Embryonic facial prominence (tissue), 1 donor: Measurements from ENCODE around the gene NEK3.
"Not testable (repeated sequence)": the region's sequence is repeated elsewhere in the genome, so short reads cannot be mapped to it uniquely, and the experiment has no call there.

Experiments used
- DNase-seq: peaks from one replicate; pipeline ENCODE4 v3.0.0-alpha.2; 2016; ENCODE audit errors: extremely low spot score

The NEK3 gene

DNA sequence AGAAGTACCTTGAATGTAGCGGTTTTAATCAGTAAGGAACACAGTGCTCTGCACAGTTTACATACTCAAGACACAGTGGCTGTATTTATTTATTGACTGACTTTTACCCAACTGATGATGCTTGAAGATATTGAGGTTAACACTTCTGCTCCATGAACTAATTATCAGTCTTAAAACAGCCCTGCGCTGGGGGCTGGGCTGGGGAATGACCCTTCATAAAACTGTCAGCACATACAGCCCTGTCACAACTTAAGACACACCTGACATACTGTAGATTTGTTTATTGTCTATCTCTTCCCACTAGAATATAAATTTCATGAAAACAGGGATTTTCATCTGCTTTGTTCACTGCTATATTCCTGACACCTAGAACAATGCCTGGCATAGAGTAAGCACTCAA lies 41.3 kb downstream of the NEK3 start:
- DNase-seq: no peak

DNA sequence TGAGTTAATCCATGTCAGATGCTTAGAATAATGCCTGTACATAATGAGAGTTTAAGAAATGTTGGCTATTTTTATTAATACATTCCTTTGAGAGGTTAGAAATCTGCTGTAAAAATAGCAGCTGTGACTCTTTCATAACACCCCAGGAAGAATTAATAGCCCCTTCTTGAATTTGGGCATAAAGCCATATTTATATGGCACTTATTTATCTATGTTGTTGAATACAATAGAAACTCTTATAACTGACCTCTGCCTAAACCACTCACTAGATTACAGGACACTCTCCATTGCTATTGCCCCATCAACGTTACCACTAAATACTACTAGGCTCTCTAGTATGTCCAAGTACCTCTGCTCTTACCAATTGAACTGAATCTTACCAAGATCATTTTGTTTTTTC lies 46.8 kb downstream of the NEK3 start:
- DNase-seq: no peak

DNA sequence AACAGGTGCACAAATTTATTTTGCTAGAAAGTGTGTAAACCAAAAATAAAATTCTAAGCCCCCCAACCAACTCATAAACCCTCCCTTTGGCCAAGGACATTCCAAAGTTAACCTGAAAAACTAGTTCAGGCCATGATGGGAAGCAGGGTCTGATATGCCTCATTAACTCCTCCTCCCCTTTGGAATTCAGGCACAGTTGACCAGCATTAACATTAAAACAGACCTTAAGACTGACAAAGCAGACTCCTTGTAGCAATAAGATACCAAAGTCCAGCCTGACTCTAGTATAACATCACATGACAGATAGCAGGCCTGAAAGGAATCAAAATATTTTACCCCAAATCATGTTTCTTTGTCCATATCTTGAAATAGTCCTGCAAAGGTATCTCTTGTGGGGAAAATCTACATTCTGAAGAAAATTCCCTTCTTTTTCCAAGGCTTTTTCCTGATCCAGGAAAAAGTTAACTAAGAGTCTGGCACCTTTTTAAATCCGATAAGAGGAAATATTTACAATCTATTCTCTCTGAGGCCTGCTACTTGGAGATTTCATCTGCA lies 50.2 kb downstream of the NEK3 start:
- no peak for DNase-seq

DNA sequence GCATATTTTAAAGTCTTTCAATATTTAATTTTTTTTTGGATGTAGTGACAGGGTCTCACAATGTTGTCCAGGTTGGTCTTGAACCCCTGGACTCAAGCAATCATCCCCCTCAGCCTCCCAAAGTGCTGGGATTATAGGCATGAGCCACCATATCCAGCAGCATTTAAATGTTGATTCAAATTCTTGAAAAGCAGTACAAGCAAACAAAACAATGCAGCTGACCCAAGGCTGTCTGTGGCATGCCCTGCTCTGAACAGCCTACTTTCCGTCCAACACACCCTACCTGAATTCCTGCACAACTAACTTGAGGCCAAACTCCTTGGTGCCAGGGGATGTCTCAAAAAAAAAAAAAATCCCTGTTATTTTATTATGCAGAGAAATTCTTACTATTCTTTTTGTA lies 53.6 kb downstream of the NEK3 start:
- no peak for DNase-seq

DNA sequence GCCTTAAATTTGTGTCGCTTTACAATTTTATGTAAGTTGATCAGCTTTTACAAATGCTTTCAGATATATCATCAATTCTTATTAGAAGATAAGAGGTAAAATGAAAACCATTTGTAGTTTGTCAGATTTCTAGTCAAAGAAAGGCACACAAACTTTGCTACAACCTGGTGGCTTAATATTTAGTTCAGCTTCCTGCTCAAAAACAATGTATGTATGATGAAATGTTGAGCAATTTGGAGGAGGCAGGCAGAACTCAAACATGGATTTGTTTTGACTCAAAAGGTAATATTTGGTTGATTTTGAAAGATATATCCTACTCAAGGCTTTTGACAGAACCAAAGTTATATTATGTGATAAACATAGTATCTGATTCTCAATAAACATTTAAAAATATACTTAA lies 54.8 kb downstream of the NEK3 start:
- no peak for DNase-seq

DNA sequence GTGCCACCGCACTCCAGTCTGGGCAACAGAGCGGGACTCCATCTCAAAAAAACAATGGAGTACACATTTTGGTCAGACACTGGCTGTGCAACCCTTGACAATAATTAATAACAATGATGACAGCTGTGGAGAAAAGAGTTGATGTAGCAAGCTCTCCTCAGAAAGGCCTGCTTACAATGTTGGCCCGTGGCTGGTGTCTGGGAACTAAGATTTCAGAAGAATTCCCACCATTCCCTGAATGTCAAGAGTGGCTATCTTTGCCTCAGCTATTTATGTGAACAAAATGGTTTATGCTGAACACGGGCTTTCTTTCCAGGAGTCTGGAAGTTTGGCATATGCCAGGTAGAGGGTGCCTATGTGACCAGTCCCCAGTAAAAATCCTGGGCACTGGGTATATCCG lies 56.0 kb downstream of the NEK3 start:
- no peak for DNase-seq

DNA sequence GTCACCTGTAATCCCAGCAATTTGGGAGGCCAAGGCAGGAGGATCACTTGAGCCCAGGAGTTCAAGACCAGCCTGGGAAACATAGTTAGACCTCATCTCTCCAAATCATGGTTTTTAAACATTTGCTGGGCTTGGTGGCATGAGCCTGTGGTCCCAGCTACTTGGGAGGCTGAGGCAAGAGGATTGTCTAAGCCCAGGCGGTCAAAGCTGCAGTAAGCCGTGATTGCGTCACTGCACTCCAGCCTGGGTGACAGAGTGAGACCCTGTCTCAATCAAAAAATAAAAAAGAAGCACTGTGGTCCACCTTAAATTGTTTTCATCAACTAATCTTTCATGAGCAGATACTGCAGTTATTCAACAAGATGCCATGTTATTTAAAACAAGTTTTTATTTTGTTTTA lies 57.0 kb downstream of the NEK3 start:
- DNase-seq: not testable (repeated sequence)

DNA sequence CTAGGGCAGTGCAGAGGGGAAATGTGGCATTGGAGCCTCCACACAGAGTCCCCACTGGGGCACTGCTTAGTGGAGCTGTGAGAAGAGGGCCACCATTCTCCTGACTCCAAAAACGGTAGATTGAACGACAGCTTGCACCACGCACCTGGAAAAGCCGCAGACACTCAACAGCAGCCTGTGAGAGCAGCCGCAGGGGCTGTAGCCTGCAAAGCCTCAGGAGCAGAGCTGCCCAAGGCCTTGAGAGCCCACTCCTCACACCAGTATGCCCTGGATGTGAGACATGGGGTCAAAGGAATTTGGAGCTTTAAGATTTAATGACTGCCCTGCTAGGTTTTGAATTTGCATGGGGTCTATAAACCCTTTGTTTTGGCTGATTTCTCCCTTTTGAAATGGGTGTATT lies 62.2 kb downstream of the NEK3 start:
- no peak for DNase-seq

DNA sequence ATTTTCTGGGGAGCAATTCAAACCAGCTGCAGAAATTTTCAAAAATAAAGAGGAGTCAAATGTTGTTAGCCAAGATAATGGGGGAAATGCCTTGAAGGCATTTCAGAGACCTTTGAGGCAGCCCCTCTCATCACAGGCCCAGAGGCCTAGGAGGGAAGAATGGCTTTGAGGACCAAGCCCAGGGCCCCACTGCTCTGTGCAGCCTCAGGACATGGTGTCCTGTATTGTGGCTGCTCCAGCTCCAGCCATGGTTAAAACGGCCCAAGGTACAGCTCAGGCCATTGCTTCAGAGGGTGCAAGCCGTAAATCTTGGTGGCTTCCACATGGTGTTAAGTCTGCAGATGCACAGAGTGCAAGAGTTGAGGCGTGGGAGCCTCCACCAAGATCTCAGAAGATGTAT lies 62.6 kb downstream of the NEK3 start:
- no peak for DNase-seq

DNA sequence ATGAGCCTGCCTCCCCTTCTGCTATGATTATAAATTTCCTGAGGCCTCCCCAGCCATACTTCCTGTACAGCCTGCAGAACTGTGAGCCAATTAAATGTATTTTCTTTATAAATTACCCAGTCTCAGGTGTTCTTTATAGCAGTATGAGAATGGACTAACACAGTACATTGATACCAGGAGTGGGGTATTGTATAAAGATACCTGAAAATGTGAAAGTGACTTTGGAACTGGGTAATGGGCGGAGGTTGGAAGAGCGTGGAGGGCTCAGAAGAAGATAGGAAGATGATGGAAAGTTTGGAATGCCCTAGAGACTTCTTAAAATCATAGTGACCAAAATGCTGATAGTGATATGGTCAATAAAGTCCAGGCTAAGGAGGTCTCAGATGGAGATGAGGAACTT lies 63.3 kb downstream of the NEK3 start:
- no peak for DNase-seq

DNA sequence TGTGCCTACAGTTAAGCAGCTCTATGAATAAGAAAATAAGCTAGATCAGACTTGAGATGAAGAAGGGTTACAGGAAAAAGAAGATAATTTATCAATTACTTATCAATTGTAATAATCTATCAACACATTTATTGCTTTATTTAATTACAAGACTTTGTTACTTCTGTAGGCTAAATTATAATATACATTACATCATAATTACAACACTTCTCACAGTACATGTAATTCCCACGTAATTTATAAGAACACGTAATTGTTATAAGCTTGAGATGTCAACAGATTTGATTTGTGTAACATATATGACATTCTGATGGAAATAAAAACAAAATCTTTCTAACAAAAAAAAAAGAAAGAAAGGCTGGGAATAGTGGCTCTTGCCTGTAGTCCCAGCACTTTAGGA lies 67.3 kb downstream of the NEK3 start:
- DNase-seq: no peak

DNA sequence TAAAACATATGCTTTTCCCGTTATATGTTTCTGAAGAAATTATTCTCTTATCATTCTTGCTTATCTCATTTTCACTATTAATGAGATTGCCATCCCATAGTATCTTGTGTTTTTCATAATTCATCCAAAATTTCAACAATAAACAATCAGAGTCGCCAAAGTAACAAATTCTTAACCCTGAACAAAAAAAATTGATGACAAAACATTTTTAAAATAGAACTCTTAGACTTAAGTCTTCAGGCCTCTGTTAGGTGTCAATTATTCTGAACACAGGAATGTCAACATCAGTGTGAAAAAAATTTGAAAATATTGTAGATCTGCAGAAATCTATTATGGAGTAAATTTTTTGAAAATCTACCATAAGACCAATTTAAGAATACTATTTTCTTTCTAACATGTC lies 67.9 kb downstream of the NEK3 start:
- no peak for DNase-seq

DNA sequence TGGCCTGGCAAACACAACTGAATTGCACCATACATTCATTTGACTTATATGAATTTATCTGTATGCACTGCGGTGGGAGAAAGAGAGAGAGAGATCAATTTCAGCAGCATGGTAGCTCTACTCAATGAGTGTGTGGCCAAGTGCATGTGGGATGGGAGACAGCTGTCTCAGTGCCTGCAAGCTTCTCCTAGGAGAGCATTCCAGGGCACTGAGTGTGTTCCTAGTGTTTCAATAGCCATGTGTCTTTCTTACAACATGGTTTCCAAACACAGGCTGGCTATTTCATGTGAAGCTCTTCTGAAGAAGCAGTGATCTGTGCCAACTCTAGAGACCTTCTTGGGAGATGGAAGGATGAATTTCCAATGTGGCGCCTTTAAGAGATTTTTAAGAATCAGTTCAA lies 74.0 kb downstream of the NEK3 start:
- DNase-seq: no peak

DNA sequence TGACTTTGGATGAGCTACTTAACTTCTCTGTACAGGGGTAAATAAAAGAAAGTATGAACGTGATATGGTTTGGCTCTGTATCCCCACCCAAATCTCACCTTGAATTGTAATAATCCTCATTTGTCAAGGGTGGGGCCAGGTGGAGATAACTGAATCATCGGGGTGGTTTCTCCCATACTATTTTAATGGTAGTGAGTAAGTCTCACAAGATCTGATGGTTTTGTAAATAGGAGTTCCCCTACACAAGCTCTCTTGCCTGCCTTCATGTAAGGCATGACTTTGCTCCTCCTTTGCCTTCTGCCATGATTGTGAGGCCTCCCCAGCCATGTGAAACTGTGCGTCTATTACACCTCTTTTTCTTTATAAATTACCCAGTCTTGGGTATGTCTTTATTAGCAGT lies 74.4 kb downstream of the NEK3 start:
- DNase-seq: not testable (repeated sequence)
